Middle frontal gyrus (tissue), 1 donor: ENCODE measurements around the gene SLC15A5.

Experiments
- DNase-seq: peaks from one replicate; pipeline ENCODE4 v3.0.0-alpha.2; 2015; ENCODE audit warnings: low spot score; ENCODE audit errors: extremely low spot score

The SLC15A5 gene

DNA sequence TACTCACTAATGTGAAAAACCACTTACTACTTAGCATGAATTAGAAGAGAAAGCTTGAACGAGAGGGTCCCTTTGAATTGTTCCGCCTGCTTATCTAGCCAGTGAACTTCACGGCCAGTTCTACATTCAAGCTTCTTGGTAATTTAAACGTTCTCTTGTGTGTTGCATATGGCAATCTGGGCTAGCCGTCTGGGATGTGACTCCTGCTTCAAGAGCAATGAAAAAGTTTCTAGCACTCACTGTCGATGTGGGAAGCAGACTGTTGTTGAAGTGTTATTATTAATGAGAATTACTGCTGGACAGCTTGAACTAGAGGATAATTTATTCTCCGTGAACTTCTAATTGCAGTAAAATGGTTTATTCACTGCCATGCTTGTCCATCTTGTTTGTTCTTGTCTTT, 93.9 kb downstream of the SLC15A5 start:
- DNase-seq, result no peak

DNA sequence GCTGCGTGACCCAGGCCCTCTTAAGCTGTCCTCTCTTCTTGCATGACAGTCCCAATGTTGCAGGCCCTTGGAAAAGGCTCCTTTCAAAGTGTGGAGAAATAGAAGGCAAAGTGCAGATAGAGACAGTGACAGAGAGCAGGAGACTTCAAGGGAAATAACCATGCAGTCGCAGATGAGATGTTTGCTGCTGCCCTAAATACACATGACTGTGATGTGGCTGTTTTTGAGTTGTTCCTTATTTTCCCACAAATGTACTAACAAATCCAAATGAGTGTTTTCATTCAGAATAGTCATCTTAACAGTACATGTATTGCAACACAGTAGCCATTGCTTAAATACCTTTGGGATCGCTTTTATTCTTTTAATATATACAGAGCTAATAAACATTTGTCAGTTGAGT, 101.6 kb downstream of the SLC15A5 start:
- no peak for DNase-seq

DNA sequence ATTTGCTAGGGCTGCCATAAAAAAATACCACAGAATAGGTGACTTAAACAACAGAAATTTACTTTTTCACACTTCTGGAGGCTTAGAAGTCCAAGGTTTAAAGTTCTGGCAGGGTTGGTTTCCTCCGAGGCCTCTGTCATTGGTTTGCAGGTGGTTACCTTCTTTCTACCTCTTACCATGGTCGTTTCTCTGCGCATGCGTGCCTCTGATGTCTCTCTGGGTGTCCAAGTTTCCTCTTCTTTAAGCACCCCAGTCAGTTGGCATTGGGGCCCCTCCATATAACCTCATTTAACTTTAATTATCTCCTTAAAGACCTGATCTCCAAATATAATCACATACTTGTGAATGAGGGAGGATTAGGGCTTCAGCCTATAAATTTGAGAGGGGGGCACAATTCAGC, 103.2 kb downstream of the SLC15A5 start:
- no peak for DNase-seq

GRCh38 chr12:16171348-16171747, 106.1 kb downstream of the SLC15A5 start:
- no peak for DNase-seq

- no peak for DNase-seq
Observed at GRCh38 chr12:16168078-16168477, 109.4 kb downstream of the SLC15A5 start.

DNA sequence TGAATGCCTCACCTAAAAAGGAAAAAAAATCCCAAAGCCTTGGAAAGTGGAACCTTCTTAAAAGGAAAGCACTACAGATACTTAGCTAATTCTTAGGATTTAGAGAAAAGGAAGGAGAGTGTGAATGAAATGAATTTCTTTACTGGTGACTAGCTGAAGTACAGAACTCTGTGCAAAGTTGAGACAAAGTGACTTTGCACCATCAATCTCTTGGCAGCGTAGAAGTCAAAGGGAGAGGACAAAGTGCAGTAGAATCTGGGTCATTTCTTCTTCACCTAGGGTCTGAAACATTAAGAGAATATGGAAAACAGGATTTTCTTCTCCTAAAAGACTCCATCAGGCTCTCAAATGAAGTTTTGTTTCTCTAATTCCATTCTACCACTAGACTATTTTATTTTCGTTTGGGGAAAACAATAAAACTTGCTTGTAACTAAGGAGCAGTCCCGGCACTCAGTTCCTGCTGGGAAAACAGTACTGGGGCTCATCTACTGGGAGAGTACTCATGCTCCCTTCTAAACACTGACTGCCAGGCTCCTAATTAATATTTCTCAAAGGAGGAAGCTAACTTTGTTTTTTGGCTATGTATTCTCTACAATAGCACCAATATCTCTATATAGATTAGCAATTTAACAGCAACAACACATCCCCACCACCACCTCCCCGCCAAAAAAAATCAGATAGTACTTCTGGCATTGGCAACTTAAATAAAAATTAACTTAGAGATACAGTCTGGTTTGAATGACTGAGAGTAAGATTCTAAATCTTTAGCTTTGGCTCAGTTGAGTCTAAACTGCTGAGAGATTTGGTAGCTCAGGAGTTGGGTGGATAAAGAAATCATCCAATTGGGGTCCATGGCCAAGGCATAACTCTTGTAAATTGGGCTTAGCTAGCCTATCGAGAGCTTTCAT, 110.7 kb downstream of the SLC15A5 start:
- DNase-seq, result no peak

- no peak for DNase-seq
Observed at GRCh38 chr12:16165506-16165905, 112.0 kb downstream of the SLC15A5 start.

DNA sequence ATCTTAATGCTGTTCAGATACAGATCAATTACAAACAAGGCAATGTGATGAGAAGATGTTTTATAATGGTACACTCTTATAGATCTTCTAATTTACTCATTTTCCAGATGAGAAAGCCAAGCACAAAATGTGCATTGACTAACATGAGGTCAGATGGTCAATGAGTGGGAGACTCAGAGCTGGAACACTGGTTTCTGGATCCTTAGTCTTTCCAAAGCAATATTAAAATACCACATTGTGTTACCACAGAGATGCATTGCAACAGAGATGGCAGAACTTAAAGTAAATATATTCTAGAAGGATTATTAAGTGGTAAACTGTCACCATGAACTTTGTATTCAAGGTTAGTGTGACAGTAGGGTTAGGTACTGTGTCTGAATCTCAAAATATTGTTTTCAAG, 113.6 kb downstream of the SLC15A5 start:
- DNase-seq, result no peak

GRCh38 chr12:16163146-16163545, 114.3 kb downstream of the SLC15A5 start:
- DNase-seq, result no peak

- DNase-seq, result no peak
Observed at GRCh38 chr12:16159571-16159970, 117.9 kb downstream of the SLC15A5 start.

DNA sequence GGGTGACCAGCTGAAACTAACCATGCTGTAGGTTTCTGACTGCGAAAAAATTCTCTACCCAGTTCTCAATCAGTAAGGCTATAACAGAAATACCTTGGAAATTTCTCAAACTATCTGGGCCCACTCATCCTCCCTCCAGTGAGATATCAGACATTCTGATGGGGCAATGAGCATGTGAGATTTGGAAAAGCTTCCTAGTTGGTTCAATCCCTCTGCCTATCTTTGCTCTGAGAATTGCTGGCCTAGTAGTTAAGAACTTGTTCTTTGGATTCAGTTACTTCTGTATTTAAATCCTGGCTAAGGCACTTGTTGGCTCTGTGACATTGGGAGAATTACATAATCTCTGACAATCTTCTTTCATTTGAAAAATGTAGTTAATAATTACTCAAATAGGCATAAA, 119.4 kb downstream of the SLC15A5 start:
- no peak for DNase-seq

DNA sequence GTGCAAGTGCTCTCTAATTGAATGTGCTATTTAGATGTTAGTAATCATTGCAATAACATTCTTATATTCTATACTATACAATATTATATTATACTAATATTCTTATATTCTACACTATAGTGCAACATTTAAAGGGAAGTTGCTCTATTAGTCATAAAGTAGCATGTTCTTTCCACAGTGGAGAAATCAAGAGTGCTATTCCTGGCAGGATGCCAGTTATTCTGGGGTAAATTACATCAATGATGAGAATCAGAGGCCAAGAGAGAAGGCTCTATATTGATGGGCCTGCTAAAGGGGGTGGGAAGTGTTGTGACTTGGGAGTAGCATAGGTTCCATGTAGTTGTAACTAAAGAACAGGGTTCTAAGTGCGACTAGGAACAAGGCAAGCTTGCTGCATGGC, 121.5 kb downstream of the SLC15A5 start:
- no peak for DNase-seq

GRCh38 chr12:16154990-16155389, 122.5 kb downstream of the SLC15A5 start:
- no peak for DNase-seq

- DNase-seq, result no peak
Observed at GRCh38 chr12:16152885-16153673, 124.4 kb downstream of the SLC15A5 start.

GRCh38 chr12:16150276-16150675, 127.2 kb downstream of the SLC15A5 start:
- no peak for DNase-seq

- DNase-seq, result no peak
Observed at GRCh38 chr12:16148938-16149337, 128.5 kb downstream of the SLC15A5 start.
